Esophagus muscularis mucosa (tissue), 4 donors: ENCODE measurements around the gene RNU6-9. TPM values are rescaled to one million over a fixed set of nuclear protein-coding genes. Genes with fewer than 3 reads are reported as not detected.
A peak's percentile ranks its signal among the peaks of the same experiment; 100 is the strongest.

Experiments used
- DNase-seq: peaks from one replicate; pipeline ENCODE4 v3.0.0-alpha.2; 2017; ENCODE audit errors: extremely low spot score
- H3K27ac ChIP-seq, 4 donors: fragments of 200-600 bp; sonication (generic); replicated peaks in 1 of 4; 1 replicate in 3 of 4; 2 replicates in 1 of 4; pipeline ENCODE4 v1.5.1; 2016 to 2019; ENCODE audit warnings: mild to moderate bottlenecking in 1 of 4
- H3K27me3 ChIP-seq, 4 donors: fragments of 200-600 bp; sonication (generic); one replicate each; pipeline versions ENCODE4 v1.5.1 to v1.6.0; 2016 to 2019
- H3K36me3 ChIP-seq, 4 donors: fragments of 200-600 bp; sonication (generic); one replicate each; pipeline ENCODE4 v1.5.1; 2016 to 2019
- H3K4me1 ChIP-seq, 4 donors: fragments of 200-600 bp; sonication (generic); one replicate each; pipeline ENCODE4 v1.5.1; 2016 to 2019
- H3K4me3 ChIP-seq, 4 donors: fragments of 200-600 bp; sonication (generic); 1 replicate in 2 of 4; 2 replicates in 2 of 4; pipeline ENCODE4 v1.5.1; 2016 to 2019; ENCODE audit warnings: mild to moderate bottlenecking in 4 of 4, moderate library complexity in 1 of 4
- H3K9me3 ChIP-seq, 4 donors: fragments of 200-600 bp; sonication (generic); 1 replicate in 3 of 4; 2 replicates in 1 of 4; pipeline ENCODE4 v1.5.1; 2016 to 2019
- CTCF ChIP-seq, 3 experiments: fragments of 200-600 bp in 2 of 3; fragments of 450-650 bp in 1 of 3; sonication (generic) in 2 of 3; IDR thresholded peaks; one replicate each; pipeline ENCODE4 v1.5.1; 2017 to 2019; ENCODE audit warnings: antibody characterized with exemption in 3 of 3, mild to moderate bottlenecking in 2 of 3, moderate library complexity in 1 of 3
- EP300 ChIP-seq: sonication (generic); formaldehyde crosslinking; IDR thresholded peaks from one replicate; pipeline ENCODE4 v1.6.1; 2017; ENCODE audit warnings: antibody characterized with exemption
- POLR2A ChIP-seq: fragments of 450-650 bp; IDR thresholded peaks from one replicate; pipeline ENCODE4 v1.6.1; 2017; ENCODE audit warnings: antibody characterized with exemption, moderate library complexity, mild to moderate bottlenecking, low read depth
- POLR2AphosphoS5 ChIP-seq, 2 donors: sonication (generic); formaldehyde crosslinking; IDR thresholded peaks; one replicate each; pipeline ENCODE4 v1.6.1; 2017; ENCODE audit warnings: antibody characterized with exemption in 2 of 2
- WGBS: methylation state at CpG from one replicate; pipeline ENCODE4 v1.1.5; 2018; 5-methylcytosine and 5-hydroxymethylcytosine counted together
- intact Hi-C: fragments of 100-400 bp; cut with DNase I; formaldehyde crosslinking; loops from one replicate; pipeline ENCODE4 v1.15.1; 2023
- small RNA-seq, 3 donors: library from RNA; depleted of rRNA; stranded (forward); fragments of <200 nt; gene quantifications; one replicate each; pipeline ENCODE3, GENCODE V24; 2016
- total RNA-seq, 4 donors: library from RNA; depleted of rRNA; stranded (reverse); fragments of >200 nt; gene quantifications; one replicate each; pipeline versions ENCODE4 v1.1.0 to v1.2.1, GENCODE V29; 2016

Gene RNU6-9
- total RNA-seq, 4 donors from 2014 or later = not detected

- WGBS = 62% methylated on average over 16 of the region's 45 CpGs
- peak overlapping the region; percentile 42 to 57 (median 44) for H3K4me3 ChIP-seq
- no peaks in the 10 kb centered on the region for H3K27me3 ChIP-seq
- H3K36me3 ChIP-seq = peaks cover 0 to 9% (median 7%) of the 10 kb centered on the region in 4 donors
- no peaks in the 10 kb centered on the region for H3K9me3 ChIP-seq
- DNase-seq = no peak
- TF ChIP-seq EP300 (no peak), CTCF (IDR thresholded peaks at IDR 0.05) (no peak)
- intact Hi-C loops = loop anchor here (5.0 kb wide), 1 partner anchor 36 kb away; no protein-coding TSS in a partner anchor
- H3K27ac ChIP-seq = peak overlapping the region; percentile 72 to 84 (median 79)
- H3K4me1 ChIP-seq = peaks cover 11 to 29% (median 23%) of the 10 kb centered on the region in 4 donors
Observed at GRCh38 chr19:941292-942132, 48.2 kb downstream of the RNU6-9 start.

GRCh38 chr19:942133-942645, 48.9 kb downstream of the RNU6-9 start:
- peaks cover 0 to 9% (median 7%) of the 10 kb centered on the region in 4 donors for H3K36me3 ChIP-seq
- H3K4me1 ChIP-seq = peaks cover 11 to 29% (median 23%) of the 10 kb centered on the region in 4 donors
- no peak for TF ChIP-seq EP300
- no peak for TF ChIP-seq POLR2AphosphoS5 (IDR thresholded peaks at IDR 0.05)
- TF ChIP-seq CTCF (IDR thresholded peaks at IDR 0.05) = no peak
- no peak for TF ChIP-seq POLR2A
- DNase-seq = no peak
- intact Hi-C loops = loop anchor here (5.0 kb wide), 1 partner anchor 35 kb away; no protein-coding TSS in a partner anchor
- no peaks in the 10 kb centered on the region for H3K27me3 ChIP-seq
- no peaks in the 10 kb centered on the region for H3K9me3 ChIP-seq
- WGBS = 92% methylated on average over 17 of the region's 32 CpGs
- H3K4me3 ChIP-seq = no peak overlapping the region
- no peak overlapping the region for H3K27ac ChIP-seq

Small RNA genes within 50 kb of the gene (small RNA-seq; reads per million reads assigned to genes)
- 0 reads per million in 3 donors for gene RNU6-9

Other genes starting within 250 kb of the RNU6-9 start
- 10 to 100 TPM; 41.5 to 63.5 (median 62.3) TPM for gene RNF126, start 230.3 kb upstream of the RNU6-9 start, total RNA-seq
- 100 to 1,000 TPM; 115 to 226 (median 217) TPM for gene FSTL3, start 217.1 kb upstream of the RNU6-9 start, total RNA-seq
- gene PRSS57, start 198.0 kb upstream of the RNU6-9 start, total RNA-seq = under 1 TPM in 1 of 4 donors, not detected in 3; 0.34 TPM
- gene PALM, start 184.5 kb upstream of the RNU6-9 start, total RNA-seq = 100 to 1,000 TPM in 1 of 4 donors, 10 to 100 TPM in 3; 42.8 to 119 (median 70.8) TPM
- 1 to 10 TPM in 1 of 4 donors, not detected in 3; 2.0 TPM for gene MISP, start 142.4 kb upstream of the RNU6-9 start, total RNA-seq
- gene PTBP1, start 96.0 kb upstream of the RNU6-9 start, total RNA-seq = 100 to 1,000 TPM in 1 of 4 donors, 10 to 100 TPM in 3; 76.8 to 110 (median 95.3) TPM
- not detected for gene PLPPR3, start 71.5 kb upstream of the RNU6-9 start, total RNA-seq
- 1 to 10 TPM in 1 of 4 donors, under 1 TPM in 1, not detected in 2; 0.40 to 1.3 TPM for gene AZU1, start 65.6 kb upstream of the RNU6-9 start, total RNA-seq
- gene PRTN3, start 52.5 kb upstream of the RNU6-9 start, total RNA-seq = 1 to 10 TPM in 1 of 4 donors, not detected in 3; 1.2 TPM
- 1 to 10 TPM in 3 of 4 donors, under 1 TPM in 1; 0.45 to 3.3 (median 1.6) TPM for gene ELANE, start 41.2 kb upstream of the RNU6-9 start, total RNA-seq
- gene CFD, start 33.8 kb upstream of the RNU6-9 start, total RNA-seq = 1,000 to 10,000 TPM in 1 of 4 donors, 100 to 1,000 TPM in 3; 298 to 1,068 (median 643) TPM
- 10 to 100 TPM; 26.3 to 50.9 (median 37.2) TPM for gene MED16, start 297 bp upstream of the RNU6-9 start, total RNA-seq
- gene R3HDM4, start 19.7 kb downstream of the RNU6-9 start, total RNA-seq = 10 to 100 TPM; 32.0 to 52.5 (median 40.0) TPM
- gene KISS1R, start 23.8 kb downstream of the RNU6-9 start, total RNA-seq = not detected
- 1 to 10 TPM; 2.9 to 8.4 (median 5.0) TPM for gene ARID3A, start 32.6 kb downstream of the RNU6-9 start, total RNA-seq
- gene WDR18, start 90.9 kb downstream of the RNU6-9 start, total RNA-seq = 10 to 100 TPM in 3 of 4 donors, 1 to 10 TPM in 1; 9.9 to 30.3 (median 28.4) TPM
- gene GRIN3B, start 106.9 kb downstream of the RNU6-9 start, total RNA-seq = under 1 TPM in 2 of 4 donors, not detected in 2; 0.13 to 0.17 TPM
- 100 to 1,000 TPM; 129 to 187 (median 160) TPM for gene TMEM259, start 127.6 kb downstream of the RNU6-9 start, total RNA-seq
- gene RNU6-2, start 128.0 kb downstream of the RNU6-9 start, total RNA-seq = not detected
- gene CNN2, start 133.1 kb downstream of the RNU6-9 start, total RNA-seq = 10 to 100 TPM; 47.3 to 98.1 (median 81.3) TPM
- 1 to 10 TPM; 3.9 to 9.5 (median 6.9) TPM for gene ABCA7, start 146.6 kb downstream of the RNU6-9 start, total RNA-seq
- gene ARHGAP45, start 173.7 kb downstream of the RNU6-9 start, total RNA-seq = 10 to 100 TPM; 17.8 to 28.3 (median 21.2) TPM
- gene POLR2E, start 201.9 kb downstream of the RNU6-9 start, total RNA-seq = 100 to 1,000 TPM in 3 of 4 donors, 10 to 100 TPM in 1; 96.8 to 198 (median 135) TPM
- gene GPX4, start 210.5 kb downstream of the RNU6-9 start, total RNA-seq = 100 to 1,000 TPM; 338 to 386 (median 375) TPM